Epithelial cell of esophagus (primary cell): Measurements from ENCODE around the gene COX7B.
"Not testable (repeated sequence)": the region's sequence is repeated elsewhere in the genome, so short reads cannot be mapped to it uniquely, and the experiment has no call there.

ENCODE experiments used
- DNase-seq: peaks from one replicate; pipeline ENCODE4 v3.0.0; 2010; ENCODE audit warnings: low read depth
- H3K4me3 ChIP-seq: 2 replicates; pipeline ENCODE4 v1.5.1; 2011; ENCODE audit warnings: mild to moderate bottlenecking, low read length, control low read depth
- CTCF ChIP-seq: IDR thresholded peaks from 2 replicates; pipeline ENCODE4 v1.5.1; 2011; ENCODE audit warnings: low read depth, mild to moderate bottlenecking, low read length, control low read depth, inconsistent platforms; ENCODE audit not compliant: insufficient read depth; ENCODE audit errors: missing control alignments

COX7B gene

GRCh38 chrX:77901506-77901905 lies 2.2 kb downstream of the COX7B start:
- H3K4me3 ChIP-seq: no peak overlapping the region
- no peak for TF ChIP-seq CTCF
- no peak for DNase-seq

- DNase-seq: peak; percentile 80
- peak; percentile 47 for TF ChIP-seq CTCF
- peak within 1 kb of the TSS; percentile 45 for H3K4me3 ChIP-seq
Observed at GRCh38 chrX:77910108-77910840, 11.0 kb downstream of the COX7B start, which contains the start of gene ATP7A. Gene ATP7A (plus strand): TSS chrX:77910693. CDS start chrX:77971642, 60,949 bp downstream.

GRCh38 chrX:77917294-77917933 lies 18.1 kb downstream of the COX7B start:
- DNase-seq: no peak
- H3K4me3 ChIP-seq: no peak overlapping the region
- TF ChIP-seq CTCF: no peak

- peak; percentile 63 for DNase-seq
- no peak for TF ChIP-seq CTCF
- no peak overlapping the region for H3K4me3 ChIP-seq
Observed at GRCh38 chrX:77918568-77918967, 19.3 kb downstream of the COX7B start.

- not testable (repeated sequence) for DNase-seq, H3K4me3 ChIP-seq
Observed at GRCh38 chrX:77919370-77919769, 20.1 kb downstream of the COX7B start.

GRCh38 chrX:77922787-77923186 lies 23.5 kb downstream of the COX7B start:
- TF ChIP-seq CTCF: no peak
- H3K4me3 ChIP-seq: no peak overlapping the region
- no peak for DNase-seq

- H3K4me3 ChIP-seq: no peak overlapping the region
- no peak for TF ChIP-seq CTCF
- DNase-seq: no peak
Observed at GRCh38 chrX:77924320-77924859, 25.1 kb downstream of the COX7B start.
